ENCODE data around the gene SLC35B2. TPM values are rescaled to one million over a fixed set of nuclear protein-coding genes. Genes with fewer than 3 reads are reported as not detected.

The SLC35B2 gene
- total RNA-seq, 1 experiment from 2014 or later = 90.6 TPM

DNA sequence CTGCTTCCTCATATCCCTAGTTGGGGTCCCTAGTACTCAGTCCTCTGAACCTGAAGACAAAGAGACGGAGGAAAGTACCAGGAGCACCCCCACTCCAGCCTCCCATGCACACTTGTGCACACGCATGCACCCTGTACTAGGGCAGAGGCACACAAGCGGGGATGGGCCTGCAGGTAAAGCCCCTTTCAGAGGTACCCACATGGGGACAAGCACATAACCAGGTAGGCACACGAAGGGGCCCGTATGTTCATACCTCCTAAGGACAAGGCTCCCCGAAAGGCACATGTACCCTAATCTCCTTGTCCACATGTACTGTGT, 14.0 kb upstream of the SLC35B2 start:
- peaks cover 33% of the 10 kb centered on the region for H3K27me3 ChIP-seq (ENCODE audit: low read length)
- H3K9me2 ChIP-seq (replicated peaks; ENCODE audit: low read length) = no peaks in the 10 kb centered on the region
- no peak overlapping the region for H3K4me3 ChIP-seq (ENCODE audit: low read length)
- no peak overlapping the region for H3K9ac ChIP-seq (ENCODE audit: low read length)
- ChIA-PET CTCF (no interaction called here), POLR2A (ENCODE audit: unreplicated experiment) (interaction anchor here (0.6 kb wide), 1 partner anchor 66 kb away, joined by 5 read pairs; no protein-coding TSS in a partner anchor)
- no peaks in the 10 kb centered on the region for H3F3A ChIP-seq (ENCODE audit: low read length, unreplicated experiment)
- no peaks in the 10 kb centered on the region for H3K36me3 ChIP-seq (ENCODE audit: low read depth, low read length)
- intact Hi-C loops (cut with micrococcal nuclease) = no loop called here
- H3K4me2 ChIP-seq (ENCODE audit: low read length) = no peak overlapping the region
- H2AFZ ChIP-seq (ENCODE audit: low read length) = no peak overlapping the region
- H3K9me3 ChIP-seq (ENCODE audit: low read length) = no peaks in the 10 kb centered on the region
- no peaks in the 10 kb centered on the region for H4K20me1 ChIP-seq (ENCODE audit: low read length)
- no TSS peak for BruUV-seq (replicated peaks)
- no peak for DNase-seq
- H3K4me1 ChIP-seq (ENCODE audit: insufficient read depth, low read length) = no peaks in the 10 kb centered on the region
- ATAC-seq = no peak
- no peaks in the 10 kb centered on the region for H3K79me2 ChIP-seq (ENCODE audit: low read length)
- no peak overlapping the region for H3K27ac ChIP-seq (ENCODE audit: low read length)
- no peak for TF ChIP-seq EZH2phosphoT487 (IDR thresholded peaks at IDR 0.05; ENCODE audit: borderline replicate concordance, low read length)
- TF ChIP-seq EZH2 (IDR thresholded peaks at IDR 0.05; ENCODE audit: low read length, unreplicated experiment) = no peak
- TF ChIP-seq, protein P1, sequence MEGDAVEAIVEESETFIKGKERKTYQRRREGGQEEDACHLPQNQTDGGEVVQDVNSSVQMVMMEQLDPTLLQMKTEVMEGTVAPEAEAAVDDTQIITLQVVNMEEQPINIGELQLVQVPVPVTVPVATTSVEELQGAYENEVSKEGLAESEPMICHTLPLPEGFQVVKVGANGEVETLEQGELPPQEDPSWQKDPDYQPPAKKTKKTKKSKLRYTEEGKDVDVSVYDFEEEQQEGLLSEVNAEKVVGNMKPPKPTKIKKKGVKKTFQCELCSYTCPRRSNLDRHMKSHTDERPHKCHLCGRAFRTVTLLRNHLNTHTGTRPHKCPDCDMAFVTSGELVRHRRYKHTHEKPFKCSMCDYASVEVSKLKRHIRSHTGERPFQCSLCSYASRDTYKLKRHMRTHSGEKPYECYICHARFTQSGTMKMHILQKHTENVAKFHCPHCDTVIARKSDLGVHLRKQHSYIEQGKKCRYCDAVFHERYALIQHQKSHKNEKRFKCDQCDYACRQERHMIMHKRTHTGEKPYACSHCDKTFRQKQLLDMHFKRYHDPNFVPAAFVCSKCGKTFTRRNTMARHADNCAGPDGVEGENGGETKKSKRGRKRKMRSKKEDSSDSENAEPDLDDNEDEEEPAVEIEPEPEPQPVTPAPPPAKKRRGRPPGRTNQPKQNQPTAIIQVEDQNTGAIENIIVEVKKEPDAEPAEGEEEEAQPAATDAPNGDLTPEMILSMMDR (conservative IDR thresholded peaks at IDR 0.05; ENCODE audit: low read depth, low read length) = no peak

DNA sequence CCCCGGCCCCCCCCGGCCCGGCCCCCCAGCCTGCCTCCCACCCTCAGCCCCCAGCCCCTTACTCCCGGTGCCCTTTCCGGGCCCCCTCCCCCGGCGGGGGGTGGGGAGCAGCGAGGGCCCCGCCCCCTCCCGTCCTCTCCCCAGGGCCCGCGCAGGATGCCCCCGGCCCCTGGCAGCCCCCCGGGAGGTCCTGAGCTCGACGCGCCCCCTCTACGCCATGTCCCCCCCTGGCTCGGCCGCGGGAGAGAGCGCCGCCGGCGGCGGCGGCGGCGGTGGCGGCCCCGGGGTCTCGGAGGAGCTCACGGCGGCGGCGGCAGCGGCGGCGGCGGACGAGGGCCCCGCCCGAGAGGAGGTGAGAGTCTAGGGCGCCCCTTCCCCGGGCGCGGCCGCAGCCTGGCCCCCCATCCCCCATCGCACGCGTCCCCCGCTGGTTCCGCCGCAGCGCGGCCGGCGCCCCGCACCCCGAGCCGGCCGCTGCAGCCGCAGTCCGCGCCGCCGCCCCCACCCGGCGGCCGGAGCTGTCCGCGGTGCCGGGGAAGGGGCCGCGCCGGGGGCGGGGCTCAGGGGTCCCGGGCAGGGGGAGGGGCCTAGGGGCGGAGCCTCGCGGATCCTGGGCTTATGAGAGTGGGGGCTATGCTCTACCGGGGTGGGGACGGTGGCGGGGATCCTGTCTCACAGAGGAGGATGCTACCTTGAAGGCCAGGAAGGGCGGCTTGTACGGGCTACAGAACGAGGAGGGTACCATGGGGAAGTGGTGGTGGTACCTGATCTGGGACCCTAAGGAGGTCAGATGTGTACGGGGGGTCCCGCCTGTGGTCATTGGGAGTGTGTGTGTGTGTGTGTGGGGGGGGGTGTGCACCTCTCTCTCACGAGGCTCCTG, 13.4 kb upstream of the SLC35B2 start:
- H3K9me2 ChIP-seq (replicated peaks; ENCODE audit: low read length) = no peaks in the 10 kb centered on the region
- no peak overlapping the region for H3K27ac ChIP-seq (ENCODE audit: low read length)
- DNase-seq (no peak), ATAC-seq (no peak)
- no peak overlapping the region for H3K9ac ChIP-seq (ENCODE audit: low read length)
- ChIA-PET CTCF (no interaction called here), POLR2A (ENCODE audit: unreplicated experiment) (interaction anchor here (0.6 kb wide), 1 partner anchor 67 kb away, joined by 5 read pairs; no protein-coding TSS in a partner anchor)
- H2AFZ ChIP-seq (ENCODE audit: low read length) = no peak overlapping the region
- H3K79me2 ChIP-seq (ENCODE audit: low read length) = no peaks in the 10 kb centered on the region
- no peaks in the 10 kb centered on the region for H3F3A ChIP-seq (ENCODE audit: low read length, unreplicated experiment)
- peaks cover 33% of the 10 kb centered on the region for H3K27me3 ChIP-seq (ENCODE audit: low read length)
- no peaks in the 10 kb centered on the region for H4K20me1 ChIP-seq (ENCODE audit: low read length)
- intact Hi-C loops (cut with micrococcal nuclease) = no loop called here
- no peaks in the 10 kb centered on the region for H3K36me3 ChIP-seq (ENCODE audit: low read depth, low read length)
- no peak overlapping the region for H3K4me2 ChIP-seq (ENCODE audit: low read length)
- H3K9me3 ChIP-seq (ENCODE audit: low read length) = no peaks in the 10 kb centered on the region
- no peaks in the 10 kb centered on the region for H3K4me1 ChIP-seq (ENCODE audit: insufficient read depth, low read length)
- TF ChIP-seq, protein P1 (conservative IDR thresholded peaks at IDR 0.05; ENCODE audit: low read depth, low read length) = no peak
- TF ChIP-seq EZH2phosphoT487 (IDR thresholded peaks at IDR 0.05; ENCODE audit: borderline replicate concordance, low read length) (no peak), EZH2 (IDR thresholded peaks at IDR 0.05; ENCODE audit: low read length, unreplicated experiment) (no peak)
- no TSS peak for BruUV-seq (replicated peaks)
- H3K4me3 ChIP-seq (ENCODE audit: low read length) = no peak overlapping the region

DNA sequence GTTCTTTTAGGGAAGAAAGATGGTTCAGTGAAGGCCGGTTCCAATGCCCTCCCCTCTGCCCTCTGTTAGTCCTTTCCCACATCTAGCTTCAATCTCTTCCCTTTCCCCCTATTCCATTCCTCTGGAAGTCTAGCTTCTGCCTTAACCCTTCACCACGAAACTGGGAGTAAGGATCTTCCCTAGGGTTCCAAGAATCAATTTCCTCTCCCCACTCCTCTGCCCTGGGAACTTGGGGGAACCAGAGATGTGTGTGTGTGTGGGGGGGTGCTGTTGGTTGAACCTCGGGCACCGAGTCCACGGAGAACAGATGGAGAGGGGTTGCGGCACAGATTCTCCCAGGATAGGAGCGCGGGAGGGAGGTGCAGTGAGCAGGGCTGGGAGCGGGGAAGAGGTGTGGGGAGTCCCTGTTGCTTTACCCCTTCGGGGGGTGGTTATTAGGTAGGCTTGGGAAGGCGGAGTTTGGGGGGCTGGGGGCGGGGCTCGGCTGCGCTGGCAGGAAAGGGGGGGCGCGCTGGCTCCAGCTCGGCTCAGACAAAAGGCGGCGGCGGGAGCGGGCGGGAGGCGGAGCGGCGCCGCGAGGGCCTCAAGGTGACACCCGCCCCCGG, 12.7 kb upstream of the SLC35B2 start, which contains the start of gene TMEM151B:
Gene TMEM151B (plus strand): TSS at position 530 of the 605 bp plus-strand sequence. CDS start 293 bp downstream, outside the sequence.
- ATAC-seq (no peak), DNase-seq (no peak)
- POLR2A ChIA-PET (ENCODE audit: unreplicated experiment) = no interaction called here
- Histone ChIP-seq H3K4me1 (ENCODE audit: insufficient read depth, low read length) (no peaks in the 10 kb centered on the region), H3K9ac (ENCODE audit: low read length) (no peak within 1 kb of the TSS), H3K9me3 (ENCODE audit: low read length) (no peaks in the 10 kb centered on the region), H3K4me3 (ENCODE audit: low read length) (no peak within 1 kb of the TSS), H3K36me3 (ENCODE audit: low read depth, low read length) (no peaks in the 10 kb centered on the region), H3F3A (ENCODE audit: low read length, unreplicated experiment) (no peaks in the 10 kb centered on the region), H3K4me2 (ENCODE audit: low read length) (no peak within 1 kb of the TSS), H3K27ac (ENCODE audit: low read length) (no peak within 1 kb of the TSS), H3K79me2 (ENCODE audit: low read length) (no peaks in the 10 kb centered on the region), H2AFZ (ENCODE audit: low read length) (no peak within 1 kb of the TSS), H4K20me1 (ENCODE audit: low read length) (no peaks in the 10 kb centered on the region), H3K27me3 (ENCODE audit: low read length) (peaks cover 33% of the 10 kb centered on the region), H3K9me2 (replicated peaks; ENCODE audit: low read length) (no peaks in the 10 kb centered on the region)
- intact Hi-C loops (cut with micrococcal nuclease) = loop anchor here (5.0 kb wide), 1 partner anchor 32 kb away; no protein-coding TSS in a partner anchor
- CTCF ChIA-PET = no interaction called here
- no TSS peak for BruUV-seq (replicated peaks)
- TF ChIP-seq EZH2phosphoT487 (IDR thresholded peaks at IDR 0.05; ENCODE audit: borderline replicate concordance, low read length) = no peak
- TF ChIP-seq, protein P1 (conservative IDR thresholded peaks at IDR 0.05; ENCODE audit: low read depth, low read length) = no peak
- no peak for TF ChIP-seq EZH2 (IDR thresholded peaks at IDR 0.05; ENCODE audit: low read length, unreplicated experiment)
